GM12878 (cell line): ENCODE results near the gene ZNF628. TPM values are rescaled to one million over a fixed set of nuclear protein-coding genes. Genes with fewer than 3 reads are reported as not detected.

Experiments
- ATAC-seq: fragments of 200-7000 bp; cut with Tn5 transposase; 3 replicates; pipeline ENCODE4 v1.9.1; 2020; ENCODE audit warnings: mild to moderate bottlenecking, moderate library complexity
- BruUV-seq: library from RNA; stranded (reverse); fragments of 400-500 nt; replicated peaks from 2 replicates; lab custom pipeline; 2021; lab: Mats Ljungman, UMichigan
- CTCF ChIA-PET: fragments of 300-600 bp; sonication (Branson Sonifier 250); formaldehyde crosslinking; extraction: SDS; loops from one replicate; lab custom pipeline; 2021; ENCODE audit warnings: inconsistent platforms; lab: Yijun Ruan, JAX
- POLR2A ChIA-PET: fragments of 350-600 bp; formaldehyde crosslinking; extraction: SDS; loops from one replicate; lab custom pipeline; 2021; ENCODE audit warnings: inconsistent platforms; lab: Charles Lee
- RAD21 ChIA-PET: fragments of 300-600 bp; sonication (Branson Sonifier 250); formaldehyde crosslinking; loops from one replicate; lab custom pipeline; 2023; ENCODE audit warnings: antibody characterized with exemption; ENCODE audit not compliant: unreplicated experiment; lab: Charles Lee
- SMC1A ChIA-PET: fragments of 300-600 bp; sonication (Branson Sonifier 250); formaldehyde crosslinking; loops from one replicate; lab custom pipeline; 2023; ENCODE audit not compliant: unreplicated experiment, uncharacterized antibody; lab: Charles Lee
- DNase-seq: peaks from one replicate; pipeline ENCODE4 v3.0.0-alpha.2; 2011; ENCODE audit warnings: low read depth, low spot score
- FAIRE-seq: peaks from 3 replicates; lab custom pipeline; 2011; peaks lifted over from hg19 to GRCh38; lab: Jason Lieb, UNC
- H2AFZ ChIP-seq: 2 replicates; pipeline ENCODE4 v1.6.0; 2011; ENCODE audit warnings: low read depth, low read length, control low read depth; ENCODE audit not compliant: control insufficient read depth
- H3K27ac ChIP-seq: 2 replicates; pipeline ENCODE4 v1.5.1; 2011; ENCODE audit warnings: control low read depth; ENCODE audit not compliant: control insufficient read depth, insufficient read depth
- H3K27me3 ChIP-seq, 2 experiments: replicated peaks in 1 of 2; 2 replicates each; pipeline versions ENCODE4 v1.6.0 to v1.6.1; 2011; ENCODE audit warnings: low read length in 1 of 2; ENCODE audit not compliant: control insufficient read depth in 2 of 2, insufficient read depth in 2 of 2
- H3K36me3 ChIP-seq, 2 experiments: 2 replicates each; pipeline ENCODE4 v1.5.1; 2011; ENCODE audit warnings: low read length in 1 of 2; ENCODE audit not compliant: control insufficient read depth in 2 of 2, insufficient read depth in 2 of 2
- H3K4me1 ChIP-seq: 2 replicates; pipeline ENCODE4 v1.6.1; 2011; ENCODE audit warnings: mild to moderate bottlenecking, low read length, moderate library complexity, mixed read lengths; ENCODE audit not compliant: control insufficient read depth, insufficient read depth
- H3K4me2 ChIP-seq: 2 replicates; pipeline ENCODE4 v1.6.0; 2011; ENCODE audit warnings: control low read depth; ENCODE audit not compliant: control insufficient read depth, insufficient read depth
- H3K4me3 ChIP-seq: fragments of 200-600 bp; sonication (generic); 2 replicates; pipeline ENCODE4 v1.5.1; 2016
- H3K79me2 ChIP-seq: 2 replicates; pipeline ENCODE4 v1.6.0; 2011; ENCODE audit warnings: low read length; ENCODE audit not compliant: control insufficient read depth, insufficient read depth
- H3K9ac ChIP-seq: 2 replicates; pipeline ENCODE4 v1.8.0; 2011; ENCODE audit warnings: low read length, control low read depth, mixed read lengths; ENCODE audit not compliant: control insufficient read depth, insufficient read depth
- H3K9me3 ChIP-seq: replicated peaks from 3 replicates; pipeline ENCODE4 v1.5.1; 2011; ENCODE audit warnings: mild to moderate bottlenecking, low read length; ENCODE audit not compliant: control insufficient read depth, insufficient read depth
- H4K20me1 ChIP-seq: 2 replicates; pipeline ENCODE4 v1.6.0; 2011; ENCODE audit not compliant: control insufficient read depth, insufficient read depth
- ASH2L ChIP-seq: fragments of 300-600, 200-600 bp; sonication (generic); IDR thresholded peaks from 2 replicates; pipeline ENCODE4 v1.6.1; 2017; ENCODE audit warnings: low read depth, mild to moderate bottlenecking, borderline replicate concordance
- HDAC2 ChIP-seq: fragments of 200-600 bp; sonication (generic); IDR thresholded peaks from 2 replicates; pipeline ENCODE4 v1.6.1; 2017
- HDGF ChIP-seq: fragments of 450-650 bp; IDR thresholded peaks from 2 replicates; pipeline ENCODE4 v1.6.1; 2016; ENCODE audit warnings: antibody characterized with exemption
- NR2F1 ChIP-seq: fragments of 450-650 bp; conservative IDR thresholded peaks from 2 replicates; pipeline ENCODE4 v1.6.1; 2017; ENCODE audit warnings: mild to moderate bottlenecking
- PAX5 ChIP-seq: IDR thresholded peaks from 2 replicates; pipeline ENCODE4 v1.6.1; 2011; ENCODE audit warnings: low read depth, low read length, borderline replicate concordance
- REST ChIP-seq: IDR thresholded peaks from 2 replicates; pipeline ENCODE4 v1.6.1; 2012; ENCODE audit warnings: mild to moderate bottlenecking, low read depth, low read length
- STAT3 ChIP-seq: IDR thresholded peaks from 2 replicates; pipeline ENCODE4 v1.6.1; 2011; ENCODE audit warnings: low read depth, low read length, improper control_type of control experiment
- SUZ12 ChIP-seq: fragments of 200-600 bp; sonication (generic); IDR thresholded peaks from one replicate; pipeline ENCODE4 v1.6.1; 2018; ENCODE audit warnings: antibody characterized with exemption, mild to moderate bottlenecking; ENCODE audit not compliant: unreplicated experiment
- TCF7 ChIP-seq: IDR thresholded peaks from 2 replicates; pipeline ENCODE4 v1.6.1; 2014; ENCODE audit warnings: antibody characterized with exemption, borderline replicate concordance
- ZNF217 ChIP-seq: fragments of 450-650 bp; IDR thresholded peaks from 2 replicates; pipeline ENCODE4 v1.6.1; 2017; ENCODE audit warnings: antibody characterized with exemption, mild to moderate bottlenecking
- ZNF592 ChIP-seq: fragments of 450-650 bp; IDR thresholded peaks from 2 replicates; pipeline ENCODE4 v1.6.1; 2017; ENCODE audit warnings: mild to moderate bottlenecking, moderate library complexity
- ZSCAN29 ChIP-seq: fragments of 450-650 bp; IDR thresholded peaks from 2 replicates; pipeline ENCODE4 v1.6.1; 2017; ENCODE audit warnings: mild to moderate bottlenecking, moderate library complexity
- WGBS: methylation state at CpG from one replicate; pipeline ENCODE4 v1.1.6; 2016; ENCODE audit warnings: low lambda C conversion rate; ENCODE audit not compliant: insufficient replicate concordance, insufficient coverage; ENCODE audit errors: missing lambda C conversion rate; 5-methylcytosine and 5-hydroxymethylcytosine counted together
- in situ Hi-C: fragments of 300-500 bp; cut with MboI; formaldehyde crosslinking; loops from 9 replicates; pipeline ENCODE4 v1.14.3; 2018; ENCODE audit warnings: mixed read lengths
- intact Hi-C: fragments of 100-400 bp; cut with micrococcal nuclease; formaldehyde crosslinking; loops from one replicate; pipeline ENCODE4 v1.14.2; 2022; ENCODE audit not compliant: unreplicated experiment
- polyA plus RNA-seq, 11 experiments: library from polyadenylated mRNA; depleted of rRNA in 4 of 11; unstranded in 6 of 11; stranded (reverse) in 5 of 11; fragments of >200 nt; fragmentation: Nextera tagmentation in 4 of 11; fragmentation: Illumina TruSeq in 1 of 11; extraction: Ambion mirVana in 4 of 11; extraction: Trizol in 1 of 11; gene quantifications; 1 replicate in 1 of 11; 2 replicates in 10 of 11; pipeline versions ENCODE4 v1.2.1 to v1.2.3, GENCODE V29; 2011 to 2016; ENCODE audit warnings: inconsistent platforms in 2 of 11, missing spikeins in 2 of 11, low read depth in 1 of 11
- total RNA-seq, 4 experiments: library from RNA; depleted of rRNA in 3 of 4; stranded (reverse); fragments of >200 nt in 3 of 4; fragmentation: Illumina TruSeq in 1 of 4; extraction: Trizol in 1 of 4; gene quantifications; 2 replicates each; pipeline versions ENCODE4 v1.2.1 to v1.2.3, GENCODE V29; 2013 to 2021
- TF ChIP-seq, protein P1 (sequence below): IDR thresholded peaks from 2 replicates; pipeline ENCODE4 v1.6.1; 2011; ENCODE audit warnings: low read depth, low read length, improper control_type of control experiment, borderline replicate concordance

ZNF628 gene
- total and polyA plus RNA-seq, 10 of the 15 experiments (the other 5 are each of a cell fraction or from before 2014, with no cell fraction given) = 0.04 to 11.3 (median 1.6) TPM; not detected in 1

DNA sequence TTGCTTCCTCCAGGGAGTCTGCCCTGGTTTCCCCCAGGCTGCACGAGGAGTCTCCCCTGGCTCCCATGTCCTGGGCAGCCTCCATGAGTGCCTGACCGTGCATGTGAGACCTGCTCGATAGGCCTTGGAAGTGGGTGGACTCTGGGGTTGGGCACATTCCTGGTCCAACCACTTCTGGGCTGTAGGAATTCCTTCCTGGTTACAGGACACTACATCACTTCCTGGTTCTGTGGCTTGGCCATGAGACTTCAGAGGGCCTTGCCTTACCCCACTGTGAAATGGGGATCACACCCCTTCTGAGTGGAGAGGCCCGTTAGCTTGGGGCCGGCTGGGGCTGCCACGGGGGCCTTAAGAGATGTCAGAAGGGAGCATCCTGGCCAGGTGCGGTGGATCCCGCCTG, 4.0 kb upstream of the ZNF628 start:
- Histone ChIP-seq H2AFZ (no peak overlapping the region), H3K4me3 (no peak overlapping the region), H3K9ac (no peak overlapping the region), H3K4me2 (no peak overlapping the region), H3K4me1 (peaks cover 4% of the 10 kb centered on the region; the same call in 1 of the 2 replicates), H3K27me3 (no peaks in the 10 kb centered on the region), H3K36me3 (no peaks in the 10 kb centered on the region), H4K20me1 (no peaks in the 10 kb centered on the region), H3K9me3 (no peaks in the 10 kb centered on the region), H3K79me2 (no peaks in the 10 kb centered on the region; the same call in 1 of the 2 replicates), H3K27ac (no peak overlapping the region)
- FAIRE-seq (no peak), DNase-seq (no peak), ATAC-seq (no peak)
- in situ Hi-C loops = no loop called here
- no TSS peak for BruUV-seq
- TF ChIP-seq HDGF = no peak
- TF ChIP-seq TCF7 = no peak
- no peak for TF ChIP-seq NR2F1
- TF ChIP-seq ZNF217 = no peak
- TF ChIP-seq, protein P1, sequence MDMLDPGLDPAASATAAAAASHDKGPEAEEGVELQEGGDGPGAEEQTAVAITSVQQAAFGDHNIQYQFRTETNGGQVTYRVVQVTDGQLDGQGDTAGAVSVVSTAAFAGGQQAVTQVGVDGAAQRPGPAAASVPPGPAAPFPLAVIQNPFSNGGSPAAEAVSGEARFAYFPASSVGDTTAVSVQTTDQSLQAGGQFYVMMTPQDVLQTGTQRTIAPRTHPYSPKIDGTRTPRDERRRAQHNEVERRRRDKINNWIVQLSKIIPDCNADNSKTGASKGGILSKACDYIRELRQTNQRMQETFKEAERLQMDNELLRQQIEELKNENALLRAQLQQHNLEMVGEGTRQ = no peak
- no peak for TF ChIP-seq ZSCAN29
- no peak for TF ChIP-seq ZNF592
- TF ChIP-seq SUZ12 = no peak
- no peak for TF ChIP-seq PAX5
- TF ChIP-seq STAT3 = no peak
- no peak for TF ChIP-seq REST
- TF ChIP-seq ASH2L = no peak
- no peak for TF ChIP-seq HDAC2
- CTCF ChIA-PET = no interaction called here
- RAD21 ChIA-PET = no interaction called here
- SMC1A ChIA-PET = interaction anchor here (1.1 kb wide), 1 partner anchor 31 kb away, joined by 3 read pairs; no protein-coding TSS in a partner anchor
- intact Hi-C loops = no loop called here
- 66% methylated on average over 8 of the region's 8 CpGs for WGBS
- POLR2A ChIA-PET = no interaction called here
